Activated CD8-positive, alpha-beta memory T cell treated with anti-CD3 and anti-CD28 coated beads for 4 hours (primary cell): ENCODE measurements around the gene ZNF444.

Experiments used
- DNase-seq, 2 donors: peaks; one replicate each; pipeline ENCODE4 v3.0.0-alpha.2; 2020; ENCODE audit warnings: low read depth in 2 of 2

Gene ZNF444

DNA sequence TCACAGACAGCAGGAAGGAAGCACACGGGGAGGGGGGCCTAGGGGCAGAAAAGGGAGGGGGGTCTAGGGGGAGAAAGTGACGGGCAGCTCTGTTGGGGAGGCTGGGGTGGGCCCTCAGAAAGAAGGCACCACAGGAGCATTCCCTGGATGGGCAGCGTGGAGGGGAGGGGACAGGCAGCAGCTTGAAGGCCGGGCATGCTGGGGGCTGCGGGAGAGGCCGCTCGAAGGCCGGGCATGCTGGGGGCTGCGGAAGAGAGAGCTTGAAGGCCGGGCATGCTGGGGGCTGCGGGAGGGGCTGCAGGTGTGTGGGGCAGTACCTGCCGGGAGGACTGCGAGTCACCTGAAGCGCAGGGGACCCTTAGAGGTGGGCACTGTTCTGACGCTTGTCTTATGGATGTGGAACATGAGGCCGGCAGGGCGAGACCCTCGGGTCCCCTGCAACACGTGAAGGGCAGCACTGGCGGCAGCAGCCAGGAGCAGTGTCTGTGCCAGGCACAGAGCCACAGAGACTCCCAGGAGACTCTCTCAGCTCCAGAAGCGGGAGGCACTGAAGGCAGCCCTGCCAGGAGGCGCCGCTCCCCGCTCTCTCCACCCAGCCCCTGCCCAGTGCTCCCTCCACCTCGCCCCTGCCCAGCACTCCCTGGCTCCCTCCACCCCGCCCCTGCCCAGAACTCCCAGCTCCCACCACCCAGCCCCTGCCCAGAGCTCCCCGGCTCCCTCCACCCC is 33.3 kb upstream of the ZNF444 start:
- no peak for DNase-seq

DNA sequence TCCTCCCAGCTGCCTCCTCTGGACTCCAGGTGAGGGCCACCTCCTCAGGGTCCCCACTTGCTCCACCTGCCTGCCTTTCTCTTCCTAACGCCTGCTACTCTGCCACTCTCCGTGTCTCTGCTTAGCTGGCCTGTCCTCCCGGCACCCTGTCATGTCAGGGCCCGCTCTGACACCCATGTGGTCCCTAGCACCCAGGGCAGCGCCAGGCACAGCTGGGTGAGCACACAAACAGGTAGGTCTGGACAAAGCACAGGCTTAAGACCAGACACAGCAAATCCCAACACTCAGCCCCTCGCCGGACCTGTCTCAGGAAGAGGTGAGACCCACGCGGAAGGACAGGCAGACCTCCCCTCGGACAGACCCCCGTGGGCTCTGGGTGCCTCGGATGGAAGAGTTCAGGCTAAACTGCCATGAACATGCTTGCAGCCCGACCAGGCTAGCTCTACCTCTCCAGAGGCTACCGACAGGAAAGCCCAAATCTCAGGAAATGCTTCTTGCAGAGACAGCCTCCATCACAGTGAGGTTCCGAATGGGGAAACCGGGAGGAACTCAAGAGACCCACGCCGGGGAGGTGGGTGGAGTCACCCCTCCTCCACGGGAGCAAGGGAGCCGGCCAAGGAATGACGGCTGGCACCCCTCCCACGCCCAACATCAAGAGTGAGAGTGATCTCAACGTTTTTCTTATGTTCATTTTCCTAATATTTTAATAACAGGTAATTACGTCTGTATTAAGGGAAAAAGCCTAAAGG is 32.5 kb upstream of the ZNF444 start:
- no peak for DNase-seq

DNA sequence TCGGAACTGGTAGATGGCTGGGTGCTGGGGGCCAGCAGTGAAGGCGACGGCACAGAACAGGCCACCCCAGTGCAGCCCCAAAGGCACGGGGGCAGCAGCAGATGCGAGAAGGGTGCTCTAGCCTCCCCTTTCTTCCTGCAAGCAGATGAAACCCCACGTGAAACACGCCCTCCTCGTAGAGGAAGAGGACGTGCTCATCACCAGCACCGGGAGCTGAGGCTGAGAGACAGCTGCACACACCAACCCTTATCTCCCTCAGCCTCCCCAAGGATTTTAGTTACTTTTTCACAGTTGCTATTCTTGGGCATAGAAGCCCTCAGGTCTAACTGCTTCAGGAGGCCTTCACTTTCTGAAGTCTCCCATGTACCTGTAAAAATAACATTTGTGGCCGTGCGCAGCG is 31.9 kb upstream of the ZNF444 start:
- DNase-seq, result no peak

DNA sequence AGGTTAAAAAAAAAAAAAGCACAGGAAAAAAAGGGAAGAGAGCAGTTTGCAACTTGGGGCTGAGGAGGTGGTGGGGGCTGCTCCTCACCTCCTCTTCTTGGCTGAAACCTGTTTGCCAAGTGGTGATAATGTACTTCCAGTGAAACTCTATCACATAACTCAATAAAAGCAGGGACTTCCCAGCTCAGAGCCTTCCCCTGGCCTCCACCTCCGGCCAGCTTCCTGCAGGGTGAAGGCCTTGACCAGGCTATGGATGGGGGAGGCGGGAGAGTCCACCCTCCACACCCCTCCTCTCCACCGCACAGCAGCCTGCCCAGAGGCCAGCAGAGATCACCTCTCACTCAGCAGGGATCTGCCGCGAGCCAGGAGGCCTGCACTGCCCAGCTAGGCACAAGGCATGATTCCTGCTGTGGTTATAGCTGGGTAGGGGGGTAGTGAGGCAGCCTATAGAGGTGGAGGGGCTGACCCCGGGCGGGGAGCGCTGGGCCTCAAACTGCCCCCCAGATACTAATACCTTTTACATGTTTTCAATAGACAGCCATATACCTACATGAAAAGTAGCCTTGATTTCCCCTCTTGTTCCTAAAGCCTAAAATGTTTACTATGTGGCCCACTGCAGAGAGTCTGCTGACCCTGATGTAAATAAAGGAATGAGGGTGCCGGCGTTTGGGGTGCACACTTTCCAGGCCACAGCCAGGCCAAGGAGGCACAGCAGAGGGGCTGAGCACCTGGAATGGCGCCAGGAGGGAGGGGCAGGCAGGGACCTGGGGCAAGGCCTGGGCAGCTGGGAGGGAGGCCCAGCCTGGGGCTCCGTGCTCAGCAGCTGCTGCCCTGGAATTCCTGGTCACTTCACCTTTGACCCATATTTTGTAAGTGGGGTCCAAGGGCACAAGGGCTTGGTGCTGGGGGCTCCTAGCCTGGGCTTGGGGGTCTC is 30.3 kb upstream of the ZNF444 start:
- no peak for DNase-seq

DNA sequence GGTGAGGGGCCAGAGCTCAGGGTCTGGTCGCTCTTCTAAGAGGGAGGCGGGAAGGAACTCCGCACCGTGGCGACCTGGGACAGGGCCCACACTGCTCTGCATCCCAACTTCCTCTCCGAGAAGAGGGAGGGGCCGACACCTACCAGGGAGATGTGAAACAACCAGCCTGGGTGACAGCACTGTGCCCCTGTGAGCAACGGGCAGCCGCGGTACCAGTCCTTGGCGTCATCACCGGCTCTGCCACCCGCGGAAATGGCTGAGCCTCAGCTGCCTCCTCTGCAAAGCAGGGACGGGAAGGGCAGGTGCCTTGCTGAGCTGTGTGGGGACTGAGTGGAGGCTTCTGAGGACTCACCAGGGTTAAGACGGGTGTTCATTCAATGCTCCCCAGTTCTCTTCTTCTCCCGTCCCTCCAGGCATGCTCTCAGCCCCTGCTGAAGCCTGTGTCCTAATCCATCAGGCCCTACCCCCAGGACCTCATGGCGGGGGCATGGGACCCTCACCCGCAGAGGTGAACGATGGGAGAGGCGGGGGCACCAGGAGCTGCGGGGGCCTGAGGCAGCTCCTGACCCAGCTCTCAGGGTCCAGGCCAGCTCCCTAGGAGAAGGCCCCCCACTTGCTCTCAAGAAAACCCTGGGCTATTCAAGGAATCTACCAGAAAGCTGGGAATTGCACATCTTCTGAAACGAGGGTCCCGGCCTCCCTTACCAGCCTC is 29.3 kb upstream of the ZNF444 start:
- DNase-seq, result peak; percentile 15 to 24

GRCh38 chr19:56112313-56112709 is 28.8 kb upstream of the ZNF444 start:
- no peak for DNase-seq

GRCh38 chr19:56113074-56113632 is 27.9 kb upstream of the ZNF444 start:
- no peak for DNase-seq

DNA sequence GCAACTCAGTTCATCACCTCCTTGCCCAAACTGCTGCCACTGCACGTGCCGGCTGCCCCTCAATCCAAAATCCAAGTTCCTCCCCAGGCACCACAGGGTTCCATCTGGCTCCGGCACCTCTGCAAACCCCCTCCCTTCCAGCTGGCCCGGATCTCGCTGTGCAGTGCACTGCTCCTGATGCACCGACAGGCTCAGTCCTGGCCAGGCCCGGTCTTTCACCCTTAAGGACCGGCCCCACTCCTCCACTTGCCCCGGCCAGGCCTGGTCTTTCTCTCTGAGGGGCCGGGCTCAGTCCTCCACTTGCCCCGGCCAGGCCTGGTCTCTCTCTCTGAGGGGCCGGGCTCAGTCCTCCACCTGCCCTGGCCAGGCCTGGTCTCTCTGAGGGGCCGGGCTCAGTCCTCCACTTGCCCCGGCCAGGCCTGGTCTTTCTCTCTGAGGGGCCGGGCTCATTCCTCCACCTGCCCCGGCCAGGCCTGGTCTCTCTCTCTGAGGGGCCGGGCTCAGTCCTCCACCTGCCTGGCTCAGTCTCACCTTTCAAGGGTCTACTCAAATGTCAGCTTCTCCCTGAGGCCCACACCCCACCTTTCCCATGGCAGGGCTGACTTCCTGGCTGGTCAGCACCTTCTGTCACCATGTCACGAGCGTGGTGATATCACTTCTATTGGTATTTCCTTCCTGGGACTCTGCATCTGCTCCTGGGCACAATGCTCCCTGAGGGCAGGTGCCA is 26.9 kb upstream of the ZNF444 start:
- no peak for DNase-seq

GRCh38 chr19:56114778-56115110 is 26.3 kb upstream of the ZNF444 start:
- no peak for DNase-seq

- no peak for DNase-seq
Measured at GRCh38 chr19:56115490-56115889, 25.6 kb upstream of the ZNF444 start.

DNA sequence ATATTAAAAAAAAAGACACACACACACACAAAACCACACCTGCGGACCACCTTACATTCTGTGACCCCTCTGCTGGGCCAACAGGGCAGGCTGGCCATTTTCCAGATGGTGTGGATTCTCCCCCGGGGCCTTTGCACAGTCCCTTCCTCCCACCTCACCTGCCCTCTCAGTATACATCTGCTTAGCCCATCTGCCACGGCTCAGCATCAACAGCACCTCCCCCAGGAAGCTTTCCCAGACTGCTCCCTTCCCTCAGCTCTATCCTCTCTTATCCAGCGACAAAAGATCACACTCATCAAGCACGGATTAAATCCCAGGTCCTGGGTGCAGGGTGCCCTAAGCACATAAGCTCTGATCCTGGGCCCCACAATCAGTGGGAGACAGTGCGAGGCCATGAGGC is 24.5 kb upstream of the ZNF444 start:
- DNase-seq, result no peak

DNA sequence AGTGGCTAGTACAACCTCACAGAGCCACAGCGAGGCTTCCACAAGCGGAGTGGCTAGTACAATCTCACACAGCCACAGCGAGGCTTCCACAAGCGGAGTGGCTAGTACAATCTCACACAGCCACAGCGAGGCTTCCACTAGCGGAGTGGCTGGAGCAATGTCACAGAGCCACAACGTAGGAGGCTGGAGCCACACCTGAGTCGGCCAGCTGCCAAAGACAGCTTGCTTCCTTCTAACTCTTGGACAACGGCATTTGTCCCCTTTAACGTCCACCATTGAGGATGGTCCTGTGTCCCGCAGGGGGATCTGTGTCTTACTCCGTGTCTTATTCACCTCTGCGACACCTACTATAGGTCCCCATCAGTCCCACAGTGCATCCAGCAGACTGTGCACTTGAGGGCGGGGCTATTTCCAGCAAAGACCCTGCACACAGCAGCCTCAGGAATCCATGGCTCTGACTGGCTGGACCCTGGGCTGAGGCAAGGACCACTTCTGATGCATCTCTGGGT is 23.7 kb upstream of the ZNF444 start:
- no peak for DNase-seq

GRCh38 chr19:56117889-56118288 is 23.2 kb upstream of the ZNF444 start:
- DNase-seq, result no peak

DNA sequence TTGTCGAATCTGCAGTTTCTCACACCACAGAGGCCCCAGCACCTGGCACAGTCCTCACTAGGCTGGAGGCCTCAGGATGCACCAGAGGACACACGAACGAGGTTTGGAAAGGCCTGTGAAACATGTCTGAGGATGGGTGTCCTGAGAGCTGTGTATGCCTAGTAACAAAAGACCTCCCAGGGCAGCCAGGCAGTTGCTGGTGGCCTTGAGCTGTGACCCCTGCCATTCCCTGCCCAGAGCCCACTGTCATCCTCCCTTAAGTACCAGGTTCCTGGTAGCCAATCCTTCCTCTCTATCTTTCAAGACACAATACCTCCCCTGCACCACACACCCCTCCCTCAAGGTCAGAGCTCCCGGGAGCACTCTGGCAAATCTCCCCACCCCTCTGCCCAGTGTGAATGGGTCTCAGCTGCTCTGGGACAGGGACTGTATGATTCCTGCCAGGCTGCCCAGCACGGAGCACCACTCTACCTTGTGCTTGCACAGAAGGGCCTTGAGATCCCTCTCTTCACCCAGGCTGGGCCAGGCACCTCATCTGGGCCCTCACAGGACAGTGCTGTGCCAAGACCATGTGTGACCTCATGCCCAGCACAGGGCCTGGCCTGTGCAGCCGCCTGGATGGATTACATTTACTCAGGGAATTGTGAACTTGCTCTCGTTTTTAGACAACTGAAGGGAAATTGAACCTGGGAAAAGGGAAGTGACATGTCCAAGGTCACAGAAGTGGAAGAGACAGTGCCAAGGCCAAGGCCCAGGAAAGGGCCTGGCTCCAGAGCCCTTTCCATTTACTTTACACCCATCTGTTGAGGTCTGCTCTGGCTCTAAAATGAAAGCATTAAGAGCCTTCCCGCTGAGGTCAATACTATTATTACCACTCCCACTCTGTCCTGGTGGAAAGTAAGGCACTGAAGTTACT is 22.2 kb upstream of the ZNF444 start:
- DNase-seq, result no peak

DNA sequence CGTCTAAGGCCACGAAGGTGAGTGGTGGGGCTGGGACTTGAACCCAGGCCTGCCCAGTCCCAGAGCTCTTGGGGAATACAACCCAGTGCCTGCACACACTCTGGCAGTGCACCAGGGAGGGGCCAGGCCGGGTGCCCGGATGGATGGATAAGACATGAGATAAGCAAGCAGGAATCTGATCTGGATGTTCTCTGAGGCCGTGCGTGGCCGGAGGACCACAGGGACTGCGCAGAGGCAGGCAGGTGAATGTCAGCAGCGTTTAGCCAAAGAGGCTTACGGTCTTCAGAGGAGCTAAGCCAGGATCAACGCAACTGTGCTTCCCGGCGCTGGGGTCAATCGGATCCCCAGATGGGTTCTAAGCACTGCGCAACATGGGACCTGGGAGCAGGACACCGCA is 21.5 kb upstream of the ZNF444 start:
- no peak for DNase-seq

- no peak for DNase-seq
Measured at GRCh38 chr19:56120002-56120370, 21.1 kb upstream of the ZNF444 start.

DNA sequence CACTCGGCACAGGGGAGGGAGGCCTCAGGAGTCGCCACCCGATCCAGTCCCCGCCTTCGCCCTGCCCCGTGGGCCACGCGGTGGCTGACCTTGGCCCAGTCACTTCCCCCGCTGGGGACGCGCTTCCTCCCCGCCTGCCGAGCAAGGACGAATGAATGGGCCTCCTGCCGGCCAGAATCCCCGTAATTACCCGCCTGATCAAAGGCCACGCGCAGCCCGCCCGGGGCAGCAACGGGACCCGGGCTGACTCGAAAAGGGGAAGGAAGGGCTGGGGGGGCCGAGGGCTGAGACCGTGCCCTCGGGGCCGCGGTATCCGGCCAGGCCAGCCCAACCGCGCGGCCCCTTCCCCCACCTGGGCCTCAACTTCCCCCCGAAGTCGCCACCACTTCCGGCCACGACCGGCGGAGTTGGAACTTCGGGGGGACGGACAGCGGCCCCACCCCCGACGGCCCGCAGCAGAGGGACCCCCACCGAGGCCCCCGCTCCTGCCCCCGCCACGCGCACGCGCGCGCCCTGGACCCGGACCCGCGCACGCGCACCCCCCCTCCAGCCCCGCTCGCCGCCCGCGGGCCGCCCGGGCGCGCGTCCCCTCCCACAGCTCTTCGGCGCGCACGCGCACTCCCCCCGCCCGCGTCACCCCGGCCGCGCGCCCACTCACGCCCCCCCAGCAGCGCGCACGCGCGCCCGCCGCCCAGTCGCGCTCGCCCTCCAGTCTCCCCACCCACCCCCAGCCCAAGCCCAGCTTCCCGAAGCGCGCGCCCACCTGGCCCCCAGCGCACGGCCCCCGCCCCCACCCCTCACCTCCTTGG is 20.5 kb upstream of the ZNF444 start:
- peak; percentile 64 to 67 for DNase-seq
